NCI-H524 (cell line): ENCODE measurements around the gene E2F2.

Source experiments
- DNase-seq, 2 experiments: peaks; one replicate each; lab custom pipeline; 2025; lab: John Stamatoyannopoulos, UW

E2F2 gene

GRCh38 chr1:23461050-23461449 lies 70.0 kb downstream of the E2F2 start:
- no peak for DNase-seq

DNA sequence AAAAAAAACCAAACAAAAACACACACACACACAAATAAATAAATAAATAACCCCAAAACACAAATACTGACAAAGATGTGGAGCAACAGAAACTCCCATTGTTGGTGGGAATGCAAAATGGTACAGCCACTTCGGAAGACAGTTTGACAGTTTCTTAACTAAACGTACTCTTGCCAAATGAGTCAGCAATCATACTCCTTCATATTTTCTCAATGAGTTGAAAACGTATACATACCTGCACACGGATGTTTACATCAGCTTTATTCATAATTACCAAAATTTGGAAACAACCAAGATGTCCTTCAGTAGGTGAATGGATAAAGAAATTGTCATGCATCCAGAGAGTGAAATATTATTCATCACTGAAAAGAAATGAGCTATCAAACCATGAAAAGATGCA lies 70.5 kb downstream of the E2F2 start:
- no peak for DNase-seq

GRCh38 chr1:23459338-23459757 lies 71.7 kb downstream of the E2F2 start:
- DNase-seq, result no peak
